Epithelial cell of proximal tubule (primary cell): ENCODE measurements around the gene LBH. TPM values are rescaled to one million over a fixed set of nuclear protein-coding genes. Genes with fewer than 3 reads are reported as not detected.

Experiments used
- DNase-seq: peaks from one replicate; pipeline ENCODE4 v3.0.0-alpha.2; 2011; ENCODE audit warnings: low read depth
- H3K4me3 ChIP-seq: 2 replicates; pipeline ENCODE4 v1.5.1; 2011; ENCODE audit warnings: low read depth, mild to moderate bottlenecking, low read length
- total RNA-seq: library from RNA; depleted of rRNA; stranded (reverse); fragments of >200 nt; gene quantifications from 2 replicates; pipeline ENCODE4 v1.2.3, GENCODE V29; 2015
- TF ChIP-seq, protein P1 (sequence below): conservative IDR thresholded peaks from 2 replicates; pipeline ENCODE4 v1.5.1; 2012; ENCODE audit warnings: low read depth, mild to moderate bottlenecking, low read length

Gene LBH
- total RNA-seq, 1 donor from 2014 or later: 18.0 TPM

DNA sequence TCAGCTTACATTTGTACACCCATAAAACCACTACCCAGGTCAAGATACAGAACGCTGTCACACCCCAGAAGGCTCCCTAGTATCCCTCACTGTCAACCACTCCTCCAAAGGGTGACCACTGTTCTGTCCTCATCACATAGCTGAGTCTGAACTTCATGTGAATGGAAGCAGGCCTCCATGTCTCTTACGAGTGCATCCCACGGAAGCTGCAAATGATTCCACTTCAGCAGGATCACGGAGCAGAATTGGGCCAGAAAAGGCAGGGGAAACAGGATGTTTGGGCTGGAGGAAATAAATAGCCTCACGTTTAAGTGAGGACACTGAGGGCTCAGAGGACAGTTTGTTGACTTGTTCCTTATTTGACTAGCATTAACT is 38.4 kb downstream of the LBH start:
- no peak for DNase-seq
- H3K4me3 ChIP-seq: no peak overlapping the region
- TF ChIP-seq, protein P1, sequence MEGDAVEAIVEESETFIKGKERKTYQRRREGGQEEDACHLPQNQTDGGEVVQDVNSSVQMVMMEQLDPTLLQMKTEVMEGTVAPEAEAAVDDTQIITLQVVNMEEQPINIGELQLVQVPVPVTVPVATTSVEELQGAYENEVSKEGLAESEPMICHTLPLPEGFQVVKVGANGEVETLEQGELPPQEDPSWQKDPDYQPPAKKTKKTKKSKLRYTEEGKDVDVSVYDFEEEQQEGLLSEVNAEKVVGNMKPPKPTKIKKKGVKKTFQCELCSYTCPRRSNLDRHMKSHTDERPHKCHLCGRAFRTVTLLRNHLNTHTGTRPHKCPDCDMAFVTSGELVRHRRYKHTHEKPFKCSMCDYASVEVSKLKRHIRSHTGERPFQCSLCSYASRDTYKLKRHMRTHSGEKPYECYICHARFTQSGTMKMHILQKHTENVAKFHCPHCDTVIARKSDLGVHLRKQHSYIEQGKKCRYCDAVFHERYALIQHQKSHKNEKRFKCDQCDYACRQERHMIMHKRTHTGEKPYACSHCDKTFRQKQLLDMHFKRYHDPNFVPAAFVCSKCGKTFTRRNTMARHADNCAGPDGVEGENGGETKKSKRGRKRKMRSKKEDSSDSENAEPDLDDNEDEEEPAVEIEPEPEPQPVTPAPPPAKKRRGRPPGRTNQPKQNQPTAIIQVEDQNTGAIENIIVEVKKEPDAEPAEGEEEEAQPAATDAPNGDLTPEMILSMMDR: no peak

DNA sequence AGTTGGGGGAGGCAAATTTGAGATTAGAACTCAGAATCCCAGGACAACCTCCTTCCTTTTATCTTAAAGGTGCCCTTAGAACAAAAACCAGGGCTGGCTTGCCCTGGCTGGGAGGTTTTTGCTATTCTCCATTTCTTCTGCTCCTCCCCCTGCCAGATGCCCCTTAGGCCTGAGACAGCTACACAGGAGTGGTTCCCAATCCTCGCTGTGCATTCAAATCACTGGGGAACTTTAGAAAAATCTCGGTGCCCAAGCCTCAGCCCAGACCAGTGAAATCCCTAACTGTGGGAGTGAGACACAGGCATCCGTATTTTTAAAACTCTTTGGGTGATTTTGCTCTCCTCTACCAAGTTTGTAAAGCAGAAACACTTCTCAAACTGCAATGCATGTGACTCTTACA is 38.8 kb downstream of the LBH start:
- H3K4me3 ChIP-seq: no peak overlapping the region
- TF ChIP-seq, protein P1: no peak
- no peak for DNase-seq

- no peak for DNase-seq
- TF ChIP-seq, protein P1: no peak
- no peak overlapping the region for H3K4me3 ChIP-seq
Measured at GRCh38 chr2:30271301-30271700, 40.0 kb downstream of the LBH start.

- TF ChIP-seq, protein P1: no peak
- no peak overlapping the region for H3K4me3 ChIP-seq
- no peak for DNase-seq
Measured at GRCh38 chr2:30272286-30272685, 41.0 kb downstream of the LBH start.

DNA sequence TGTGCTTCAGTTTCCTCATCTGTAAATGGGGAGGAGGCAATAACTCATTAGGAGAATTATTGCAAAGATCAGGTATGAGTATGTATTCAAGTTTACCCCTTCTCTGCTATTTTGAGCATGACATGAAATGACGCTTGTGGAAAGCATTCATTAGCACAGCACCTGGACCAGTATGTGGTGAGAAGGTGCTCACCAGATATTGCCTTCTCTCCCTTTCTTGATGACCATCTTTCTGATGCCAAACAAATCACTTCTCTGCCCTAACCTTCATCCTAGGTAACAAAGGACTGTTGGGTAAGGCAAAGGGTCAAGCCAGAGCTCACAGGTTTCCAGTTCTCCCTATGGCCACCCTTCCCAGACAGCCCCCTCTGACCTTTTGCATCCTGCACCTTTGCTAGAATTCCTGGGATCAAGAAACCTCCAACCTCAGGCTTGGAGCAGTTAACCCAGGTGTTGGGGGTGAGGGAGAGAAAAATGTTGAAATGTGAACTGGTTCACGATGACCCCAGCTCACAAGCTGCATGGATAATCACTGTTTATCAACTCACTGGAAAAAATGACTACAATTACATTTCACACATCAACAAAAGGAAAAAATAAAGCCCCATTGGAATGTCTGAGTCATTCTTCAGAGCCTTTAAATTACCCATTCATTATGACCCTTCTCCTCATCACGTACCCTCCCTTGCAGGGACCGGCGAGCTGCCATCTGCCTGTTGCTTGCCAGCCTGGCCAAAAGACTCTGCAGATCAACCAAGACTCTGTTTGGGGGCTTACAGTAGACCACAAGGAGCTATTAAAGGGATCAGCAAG is 41.6 kb downstream of the LBH start:
- DNase-seq: peak; percentile 64
- TF ChIP-seq, protein P1: no peak
- no peak overlapping the region for H3K4me3 ChIP-seq

- TF ChIP-seq, protein P1: no peak
- no peak overlapping the region for H3K4me3 ChIP-seq
- no peak for DNase-seq
Measured at GRCh38 chr2:30273574-30273929, 42.2 kb downstream of the LBH start.

DNA sequence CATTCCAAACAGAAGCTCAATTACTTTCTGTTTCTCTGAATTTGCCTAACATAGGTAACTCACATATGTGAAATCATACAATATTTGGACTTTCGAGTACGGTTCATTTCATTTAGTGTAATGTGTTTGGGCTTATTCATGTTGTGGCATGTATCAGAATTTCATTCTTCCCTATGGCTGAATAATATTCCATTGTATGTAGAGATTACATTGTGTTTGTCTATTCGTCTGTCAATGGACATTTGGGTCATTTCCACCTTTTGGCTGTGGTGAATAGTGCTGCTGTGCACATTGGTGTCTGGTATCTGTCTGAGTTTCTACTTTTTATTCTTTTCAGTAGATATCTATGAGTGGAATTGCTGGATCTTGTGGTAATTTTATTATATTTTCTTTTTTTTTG is 43.9 kb downstream of the LBH start:
- TF ChIP-seq, protein P1: no peak
- H3K4me3 ChIP-seq: no peak overlapping the region
- DNase-seq: no peak
